GM23338 (cell line): ENCODE measurements around the gene VSIG10L2. TPM values are rescaled to one million over a fixed set of nuclear protein-coding genes. Genes with fewer than 3 reads are reported as not detected.

Source experiments
- ATAC-seq: fragments of 200-7000 bp; cut with Tn5 transposase; 3 replicates; pipeline ENCODE4 v1.9.1; 2020
- DNase-seq: peaks from one replicate; pipeline ENCODE4 v3.0.0-alpha.2; 2015; ENCODE audit warnings: low spot score
- H2AFZ ChIP-seq: fragments of 200-600 bp; sonication (generic); 2 replicates; pipeline ENCODE4 v1.8.0; 2016; ENCODE audit warnings: antibody characterized with exemption, mild to moderate bottlenecking, moderate library complexity
- H3F3A ChIP-seq: fragments of 200-600 bp; sonication (generic); replicated peaks from 2 replicates; pipeline ENCODE4 v1.8.0; 2017; ENCODE audit warnings: antibody characterized with exemption, mixed run types, low read depth
- H3K27ac ChIP-seq: fragments of 200-600 bp; sonication (generic); 2 replicates; pipeline ENCODE4 v1.6.1; 2016; ENCODE audit warnings: low read depth
- H3K27me3 ChIP-seq: fragments of 200-600 bp; sonication (generic); 2 replicates; pipeline ENCODE4 v1.8.0; 2016; ENCODE audit warnings: mild to moderate bottlenecking, mixed run types, moderate library complexity; ENCODE audit not compliant: insufficient read depth
- H3K36me3 ChIP-seq: fragments of 200-600 bp; sonication (generic); 2 replicates; pipeline ENCODE4 v1.8.0; 2016; ENCODE audit warnings: mild to moderate bottlenecking; ENCODE audit not compliant: insufficient read depth
- H3K4me1 ChIP-seq: fragments of 200-600 bp; sonication (generic); 2 replicates; pipeline ENCODE4 v1.8.0; 2016; ENCODE audit warnings: mild to moderate bottlenecking, moderate library complexity; ENCODE audit not compliant: insufficient read depth
- H3K4me2 ChIP-seq: fragments of 200-600 bp; sonication (generic); 2 replicates; pipeline ENCODE4 v1.7.1; 2017; ENCODE audit warnings: mixed run types
- H3K4me3 ChIP-seq: fragments of 200-600 bp; sonication (generic); 2 replicates; pipeline ENCODE4 v1.6.1; 2016; ENCODE audit warnings: mixed run types
- H3K79me2 ChIP-seq: fragments of 200-600 bp; sonication (generic); replicated peaks from 2 replicates; pipeline ENCODE4 v1.8.0; 2017; ENCODE audit warnings: mild to moderate bottlenecking; ENCODE audit not compliant: insufficient read depth
- H3K9me2 ChIP-seq: fragments of 200-600 bp; sonication (generic); 2 replicates; pipeline ENCODE4 v1.8.0; 2017; ENCODE audit not compliant: insufficient read depth
- H4K20me1 ChIP-seq: fragments of 200-600 bp; sonication (generic); replicated peaks from 2 replicates; pipeline ENCODE4 v1.8.0; 2017; ENCODE audit warnings: mild to moderate bottlenecking; ENCODE audit not compliant: insufficient read depth
- H3K27ac Mint-ChIP-seq: 2 replicates; pipeline ENCODE4 v1.8.0; 2020; ENCODE audit warnings: inconsistent platforms, mild to moderate bottlenecking, moderate library complexity, mixed read lengths
- H3K27me3 Mint-ChIP-seq: 3 replicates; pipeline ENCODE4 v1.8.0; 2022; ENCODE audit warnings: low read depth, mild to moderate bottlenecking, moderate library complexity, mixed read lengths, inconsistent platforms; ENCODE audit not compliant: insufficient read depth, poor library complexity
- H3K36me3 Mint-ChIP-seq: 3 replicates; pipeline ENCODE4 v1.8.0; 2021; ENCODE audit warnings: low read depth, mild to moderate bottlenecking, inconsistent platforms, moderate library complexity, mixed read lengths
- H3K4me1 Mint-ChIP-seq: 3 replicates; pipeline ENCODE4 v1.8.0; 2020; ENCODE audit warnings: mild to moderate bottlenecking, inconsistent platforms, mixed read lengths
- H3K4me3 Mint-ChIP-seq: 3 replicates; pipeline ENCODE4 v1.8.0; 2021; ENCODE audit warnings: moderate library complexity, mild to moderate bottlenecking, inconsistent platforms, mixed read lengths
- H3K9me3 Mint-ChIP-seq: 3 replicates; pipeline ENCODE4 v1.8.0; 2020; ENCODE audit warnings: moderate library complexity, mild to moderate bottlenecking, inconsistent platforms, mixed read lengths
- JUNB ChIP-seq: IDR thresholded peaks from one replicate; pipeline ENCODE4 v1.6.1; 2016; ENCODE audit warnings: antibody characterized with exemption; ENCODE audit not compliant: unreplicated experiment
- POLR2AphosphoS5 ChIP-seq: IDR thresholded peaks from 2 replicates; pipeline ENCODE4 v1.6.1; 2016; ENCODE audit warnings: antibody characterized with exemption, low read depth
- ZNF331 ChIP-seq: fragments of 250-450 bp; sonication (Bioruptor Pico); IDR thresholded peaks from 2 replicates; pipeline ENCODE4 v1.5.0; 2020; ENCODE audit warnings: low read depth, mild to moderate bottlenecking, moderate library complexity
- polyA plus RNA-seq: library from polyadenylated mRNA; unstranded; fragments of >200 nt; fragmentation: Nextera tagmentation; extraction: Ambion mirVana; gene quantifications from 2 replicates; pipeline ENCODE4 v1.2.1, GENCODE V29; 2016
- total RNA-seq: library from RNA; depleted of rRNA; stranded (reverse); fragments of >200 nt; shearing (Covaris generic); gene quantifications from 2 replicates; pipeline ENCODE4 v1.2.3, GENCODE V29; 2014
- TF ChIP-seq, protein P1 (sequence below), 2 experiments: fragments of 200-600 bp in 1 of 2; sonication (generic) in 1 of 2; conservative IDR thresholded peaks; 2 replicates each; pipeline versions ENCODE4 v1.5.1 to v1.6.1; 2016 to 2017; ENCODE audit warnings: antibody characterized with exemption in 2 of 2, low read depth in 2 of 2, mild to moderate bottlenecking in 2 of 2, moderate library complexity in 1 of 2
- TF ChIP-seq, protein P2 (sequence below): fragments of 250-450 bp; sonication (Bioruptor Pico); IDR thresholded peaks from 2 replicates; pipeline ENCODE4 v1.5.0; 2020; ENCODE audit warnings: mild to moderate bottlenecking, moderate library complexity

VSIG10L2 gene
- total and polyA plus RNA-seq, 2 experiments from 2014 or later = 0.63 TPM; not detected in 1

DNA sequence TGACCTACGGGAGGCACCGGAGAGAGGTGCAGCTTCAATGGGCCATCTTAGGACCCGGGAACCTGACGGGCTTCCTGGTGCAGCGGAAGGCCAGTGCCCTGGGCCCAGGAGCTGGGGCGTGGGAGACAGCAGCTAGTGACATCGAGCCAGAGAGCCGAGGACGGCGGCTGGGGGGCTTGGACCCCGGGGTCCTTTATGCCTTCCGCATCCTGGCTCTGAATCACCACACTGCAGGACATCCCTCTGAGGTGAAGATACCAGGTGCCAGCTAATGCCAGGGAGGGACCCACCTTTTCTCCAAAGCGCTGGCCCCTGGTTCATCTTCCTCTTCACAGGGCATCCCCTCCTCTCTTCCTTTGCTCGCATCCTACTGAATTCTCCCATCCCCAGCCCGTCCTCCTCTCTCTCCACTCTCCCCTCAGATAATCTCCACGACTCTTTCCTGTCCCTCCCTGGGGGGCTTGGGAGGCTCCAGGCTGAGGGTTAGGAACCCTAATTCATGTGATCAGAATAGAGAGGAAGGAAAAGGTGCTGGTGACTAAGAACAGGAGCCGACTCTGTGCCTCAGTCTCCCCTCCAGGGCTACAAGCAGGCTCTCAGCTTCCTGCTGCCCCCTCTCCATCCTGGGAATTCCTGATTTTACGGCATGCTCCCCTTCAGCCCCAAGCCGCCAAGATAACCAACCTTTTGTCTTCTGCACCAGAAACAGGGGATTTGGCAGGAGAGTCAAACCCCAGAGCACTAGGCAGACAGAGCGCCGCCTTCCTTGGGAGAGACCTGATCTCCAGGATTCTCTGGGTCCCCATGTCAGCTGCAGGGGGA lies 8.5 kb downstream of the VSIG10L2 start:
- Histone ChIP-seq H3K4me2 (no peak overlapping the region), H3K27ac (no peak overlapping the region), H3K9me2 (no peaks in the 10 kb centered on the region), H3K4me3 (no peak overlapping the region), H3K4me1 (peaks cover 4% of the 10 kb centered on the region; the same call in 1 of the 2 replicates), H3F3A (no peaks in the 10 kb centered on the region), H3K36me3 (no peaks in the 10 kb centered on the region), H2AFZ (no peak overlapping the region), H3K79me2 (no peaks in the 10 kb centered on the region), H4K20me1 (no peaks in the 10 kb centered on the region), H3K27me3 (no peaks in the 10 kb centered on the region)
- H3K4me1 Mint-ChIP-seq = peaks cover 9% of the 10 kb centered on the region
- DNase-seq (no peak), ATAC-seq (no peak)
- H3K36me3 Mint-ChIP-seq = no peaks in the 10 kb centered on the region; the same call in 2 of the 3 replicates
- H3K27ac Mint-ChIP-seq = no peak overlapping the region
- H3K4me3 Mint-ChIP-seq = no peak overlapping the region
- no peaks in the 10 kb centered on the region; the same call in 2 of the 3 replicates for H3K9me3 Mint-ChIP-seq
- peaks cover 2% of the 10 kb centered on the region for H3K27me3 Mint-ChIP-seq
- TF ChIP-seq JUNB (no peak), POLR2AphosphoS5 (no peak), ZNF331 (no peak)
- TF ChIP-seq, protein P1, sequence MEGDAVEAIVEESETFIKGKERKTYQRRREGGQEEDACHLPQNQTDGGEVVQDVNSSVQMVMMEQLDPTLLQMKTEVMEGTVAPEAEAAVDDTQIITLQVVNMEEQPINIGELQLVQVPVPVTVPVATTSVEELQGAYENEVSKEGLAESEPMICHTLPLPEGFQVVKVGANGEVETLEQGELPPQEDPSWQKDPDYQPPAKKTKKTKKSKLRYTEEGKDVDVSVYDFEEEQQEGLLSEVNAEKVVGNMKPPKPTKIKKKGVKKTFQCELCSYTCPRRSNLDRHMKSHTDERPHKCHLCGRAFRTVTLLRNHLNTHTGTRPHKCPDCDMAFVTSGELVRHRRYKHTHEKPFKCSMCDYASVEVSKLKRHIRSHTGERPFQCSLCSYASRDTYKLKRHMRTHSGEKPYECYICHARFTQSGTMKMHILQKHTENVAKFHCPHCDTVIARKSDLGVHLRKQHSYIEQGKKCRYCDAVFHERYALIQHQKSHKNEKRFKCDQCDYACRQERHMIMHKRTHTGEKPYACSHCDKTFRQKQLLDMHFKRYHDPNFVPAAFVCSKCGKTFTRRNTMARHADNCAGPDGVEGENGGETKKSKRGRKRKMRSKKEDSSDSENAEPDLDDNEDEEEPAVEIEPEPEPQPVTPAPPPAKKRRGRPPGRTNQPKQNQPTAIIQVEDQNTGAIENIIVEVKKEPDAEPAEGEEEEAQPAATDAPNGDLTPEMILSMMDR (conservative IDR thresholded peaks at IDR 0.05; ENCODE audit: low read depth in 2 of 2) = no peak
- TF ChIP-seq, protein P2, sequence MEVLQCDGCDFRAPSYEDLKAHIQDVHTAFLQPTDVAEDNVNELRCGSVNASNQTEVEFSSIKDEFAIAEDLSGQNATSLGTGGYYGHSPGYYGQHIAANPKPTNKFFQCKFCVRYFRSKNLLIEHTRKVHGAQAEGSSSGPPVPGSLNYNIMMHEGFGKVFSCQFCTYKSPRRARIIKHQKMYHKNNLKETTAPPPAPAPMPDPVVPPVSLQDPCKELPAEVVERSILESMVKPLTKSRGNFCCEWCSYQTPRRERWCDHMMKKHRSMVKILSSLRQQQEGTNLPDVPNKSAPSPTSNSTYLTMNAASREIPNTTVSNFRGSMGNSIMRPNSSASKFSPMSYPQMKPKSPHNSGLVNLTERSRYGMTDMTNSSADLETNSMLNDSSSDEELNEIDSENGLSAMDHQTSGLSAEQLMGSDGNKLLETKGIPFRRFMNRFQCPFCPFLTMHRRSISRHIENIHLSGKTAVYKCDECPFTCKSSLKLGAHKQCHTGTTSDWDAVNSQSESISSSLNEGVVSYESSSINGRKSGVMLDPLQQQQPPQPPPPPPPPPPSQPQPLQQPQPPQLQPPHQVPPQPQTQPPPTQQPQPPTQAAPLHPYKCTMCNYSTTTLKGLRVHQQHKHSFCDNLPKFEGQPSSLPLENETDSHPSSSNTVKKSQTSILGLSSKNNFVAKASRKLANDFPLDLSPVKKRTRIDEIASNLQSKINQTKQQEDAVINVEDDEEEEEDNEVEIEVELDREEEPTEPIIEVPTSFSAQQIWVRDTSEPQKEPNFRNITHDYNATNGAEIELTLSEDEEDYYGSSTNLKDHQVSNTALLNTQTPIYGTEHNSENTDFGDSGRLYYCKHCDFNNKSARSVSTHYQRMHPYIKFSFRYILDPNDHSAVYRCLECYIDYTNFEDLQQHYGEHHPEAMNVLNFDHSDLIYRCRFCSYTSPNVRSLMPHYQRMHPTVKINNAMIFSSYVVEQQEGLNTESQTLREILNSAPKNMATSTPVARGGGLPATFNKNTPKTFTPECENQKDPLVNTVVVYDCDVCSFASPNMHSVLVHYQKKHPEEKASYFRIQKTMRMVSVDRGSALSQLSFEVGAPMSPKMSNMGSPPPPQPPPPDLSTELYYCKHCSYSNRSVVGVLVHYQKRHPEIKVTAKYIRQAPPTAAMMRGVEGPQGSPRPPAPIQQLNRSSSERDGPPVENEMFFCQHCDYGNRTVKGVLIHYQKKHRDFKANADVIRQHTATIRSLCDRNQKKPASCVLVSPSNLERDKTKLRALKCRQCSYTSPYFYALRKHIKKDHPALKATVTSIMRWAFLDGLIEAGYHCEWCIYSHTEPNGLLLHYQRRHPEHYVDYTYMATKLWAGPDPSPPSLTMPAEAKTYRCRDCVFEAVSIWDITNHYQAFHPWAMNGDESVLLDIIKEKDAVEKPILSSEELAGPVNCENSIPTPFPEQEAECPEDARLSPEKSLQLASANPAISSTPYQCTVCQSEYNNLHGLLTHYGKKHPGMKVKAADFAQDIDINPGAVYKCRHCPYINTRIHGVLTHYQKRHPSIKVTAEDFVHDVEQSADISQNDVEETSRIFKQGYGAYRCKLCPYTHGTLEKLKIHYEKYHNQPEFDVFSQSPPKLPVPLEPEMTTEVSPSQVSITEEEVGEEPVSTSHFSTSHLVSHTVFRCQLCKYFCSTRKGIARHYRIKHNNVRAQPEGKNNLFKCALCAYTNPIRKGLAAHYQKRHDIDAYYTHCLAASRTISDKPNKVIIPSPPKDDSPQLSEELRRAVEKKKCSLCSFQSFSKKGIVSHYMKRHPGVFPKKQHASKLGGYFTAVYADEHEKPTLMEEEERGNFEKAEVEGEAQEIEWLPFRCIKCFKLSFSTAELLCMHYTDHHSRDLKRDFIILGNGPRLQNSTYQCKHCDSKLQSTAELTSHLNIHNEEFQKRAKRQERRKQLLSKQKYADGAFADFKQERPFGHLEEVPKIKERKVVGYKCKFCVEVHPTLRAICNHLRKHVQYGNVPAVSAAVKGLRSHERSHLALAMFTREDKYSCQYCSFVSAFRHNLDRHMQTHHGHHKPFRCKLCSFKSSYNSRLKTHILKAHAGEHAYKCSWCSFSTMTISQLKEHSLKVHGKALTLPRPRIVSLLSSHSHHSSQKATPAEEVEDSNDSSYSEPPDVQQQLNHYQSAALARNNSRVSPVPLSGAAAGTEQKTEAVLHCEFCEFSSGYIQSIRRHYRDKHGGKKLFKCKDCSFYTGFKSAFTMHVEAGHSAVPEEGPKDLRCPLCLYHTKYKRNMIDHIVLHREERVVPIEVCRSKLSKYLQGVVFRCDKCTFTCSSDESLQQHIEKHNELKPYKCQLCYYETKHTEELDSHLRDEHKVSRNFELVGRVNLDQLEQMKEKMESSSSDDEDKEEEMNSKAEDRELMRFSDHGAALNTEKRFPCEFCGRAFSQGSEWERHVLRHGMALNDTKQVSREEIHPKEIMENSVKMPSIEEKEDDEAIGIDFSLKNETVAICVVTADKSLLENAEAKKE (CRISPR knock-in tag) = no peak
